ENCODE measurements around the gene TBC1D14.

GRCh38 chr4:7073059-7073458 lies 163.4 kb downstream of the TBC1D14 start:
- TF ChIP-seq EZH2 (IDR thresholded peaks at IDR 0.05; ENCODE audit: borderline replicate concordance, control insufficient read depth, low read depth, low read length): no peak
- TF ChIP-seq ETV6 (conservative IDR thresholded peaks at IDR 0.05 in 1 of 2, IDR thresholded peaks at IDR 0.05 in 1 of 2; ENCODE audit: borderline replicate concordance in 1 of 2, low read depth in 1 of 2): no peak
- TF ChIP-seq, protein P1, sequence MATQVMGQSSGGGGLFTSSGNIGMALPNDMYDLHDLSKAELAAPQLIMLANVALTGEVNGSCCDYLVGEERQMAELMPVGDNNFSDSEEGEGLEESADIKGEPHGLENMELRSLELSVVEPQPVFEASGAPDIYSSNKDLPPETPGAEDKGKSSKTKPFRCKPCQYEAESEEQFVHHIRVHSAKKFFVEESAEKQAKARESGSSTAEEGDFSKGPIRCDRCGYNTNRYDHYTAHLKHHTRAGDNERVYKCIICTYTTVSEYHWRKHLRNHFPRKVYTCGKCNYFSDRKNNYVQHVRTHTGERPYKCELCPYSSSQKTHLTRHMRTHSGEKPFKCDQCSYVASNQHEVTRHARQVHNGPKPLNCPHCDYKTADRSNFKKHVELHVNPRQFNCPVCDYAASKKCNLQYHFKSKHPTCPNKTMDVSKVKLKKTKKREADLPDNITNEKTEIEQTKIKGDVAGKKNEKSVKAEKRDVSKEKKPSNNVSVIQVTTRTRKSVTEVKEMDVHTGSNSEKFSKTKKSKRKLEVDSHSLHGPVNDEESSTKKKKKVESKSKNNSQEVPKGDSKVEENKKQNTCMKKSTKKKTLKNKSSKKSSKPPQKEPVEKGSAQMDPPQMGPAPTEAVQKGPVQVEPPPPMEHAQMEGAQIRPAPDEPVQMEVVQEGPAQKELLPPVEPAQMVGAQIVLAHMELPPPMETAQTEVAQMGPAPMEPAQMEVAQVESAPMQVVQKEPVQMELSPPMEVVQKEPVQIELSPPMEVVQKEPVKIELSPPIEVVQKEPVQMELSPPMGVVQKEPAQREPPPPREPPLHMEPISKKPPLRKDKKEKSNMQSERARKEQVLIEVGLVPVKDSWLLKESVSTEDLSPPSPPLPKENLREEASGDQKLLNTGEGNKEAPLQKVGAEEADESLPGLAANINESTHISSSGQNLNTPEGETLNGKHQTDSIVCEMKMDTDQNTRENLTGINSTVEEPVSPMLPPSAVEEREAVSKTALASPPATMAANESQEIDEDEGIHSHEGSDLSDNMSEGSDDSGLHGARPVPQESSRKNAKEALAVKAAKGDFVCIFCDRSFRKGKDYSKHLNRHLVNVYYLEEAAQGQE (IDR thresholded peaks at IDR 0.05; ENCODE audit: low read depth, low read length): no peak
- TF ChIP-seq, protein P2, sequence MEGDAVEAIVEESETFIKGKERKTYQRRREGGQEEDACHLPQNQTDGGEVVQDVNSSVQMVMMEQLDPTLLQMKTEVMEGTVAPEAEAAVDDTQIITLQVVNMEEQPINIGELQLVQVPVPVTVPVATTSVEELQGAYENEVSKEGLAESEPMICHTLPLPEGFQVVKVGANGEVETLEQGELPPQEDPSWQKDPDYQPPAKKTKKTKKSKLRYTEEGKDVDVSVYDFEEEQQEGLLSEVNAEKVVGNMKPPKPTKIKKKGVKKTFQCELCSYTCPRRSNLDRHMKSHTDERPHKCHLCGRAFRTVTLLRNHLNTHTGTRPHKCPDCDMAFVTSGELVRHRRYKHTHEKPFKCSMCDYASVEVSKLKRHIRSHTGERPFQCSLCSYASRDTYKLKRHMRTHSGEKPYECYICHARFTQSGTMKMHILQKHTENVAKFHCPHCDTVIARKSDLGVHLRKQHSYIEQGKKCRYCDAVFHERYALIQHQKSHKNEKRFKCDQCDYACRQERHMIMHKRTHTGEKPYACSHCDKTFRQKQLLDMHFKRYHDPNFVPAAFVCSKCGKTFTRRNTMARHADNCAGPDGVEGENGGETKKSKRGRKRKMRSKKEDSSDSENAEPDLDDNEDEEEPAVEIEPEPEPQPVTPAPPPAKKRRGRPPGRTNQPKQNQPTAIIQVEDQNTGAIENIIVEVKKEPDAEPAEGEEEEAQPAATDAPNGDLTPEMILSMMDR (IDR thresholded peaks at IDR 0.05 in 2 of 3, conservative IDR thresholded peaks at IDR 0.05 in 1 of 3; ENCODE audit: control insufficient read depth in 2 of 3, extremely low read depth in 1 of 3, insufficient read depth in 1 of 3, low read depth in 3 of 3, low read length in 3 of 3): no peak
- TF ChIP-seq, protein P3, sequence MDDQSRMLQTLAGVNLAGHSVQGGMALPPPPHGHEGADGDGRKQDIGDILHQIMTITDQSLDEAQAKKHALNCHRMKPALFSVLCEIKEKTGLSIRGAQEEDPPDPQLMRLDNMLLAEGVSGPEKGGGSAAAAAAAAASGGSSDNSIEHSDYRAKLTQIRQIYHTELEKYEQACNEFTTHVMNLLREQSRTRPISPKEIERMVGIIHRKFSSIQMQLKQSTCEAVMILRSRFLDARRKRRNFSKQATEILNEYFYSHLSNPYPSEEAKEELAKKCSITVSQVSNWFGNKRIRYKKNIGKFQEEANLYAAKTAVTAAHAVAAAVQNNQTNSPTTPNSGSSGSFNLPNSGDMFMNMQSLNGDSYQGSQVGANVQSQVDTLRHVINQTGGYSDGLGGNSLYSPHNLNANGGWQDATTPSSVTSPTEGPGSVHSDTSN (IDR thresholded peaks at IDR 0.05; ENCODE audit: insufficient replicate concordance, low read depth, low read length): no peak
- TF ChIP-seq, protein P4, sequence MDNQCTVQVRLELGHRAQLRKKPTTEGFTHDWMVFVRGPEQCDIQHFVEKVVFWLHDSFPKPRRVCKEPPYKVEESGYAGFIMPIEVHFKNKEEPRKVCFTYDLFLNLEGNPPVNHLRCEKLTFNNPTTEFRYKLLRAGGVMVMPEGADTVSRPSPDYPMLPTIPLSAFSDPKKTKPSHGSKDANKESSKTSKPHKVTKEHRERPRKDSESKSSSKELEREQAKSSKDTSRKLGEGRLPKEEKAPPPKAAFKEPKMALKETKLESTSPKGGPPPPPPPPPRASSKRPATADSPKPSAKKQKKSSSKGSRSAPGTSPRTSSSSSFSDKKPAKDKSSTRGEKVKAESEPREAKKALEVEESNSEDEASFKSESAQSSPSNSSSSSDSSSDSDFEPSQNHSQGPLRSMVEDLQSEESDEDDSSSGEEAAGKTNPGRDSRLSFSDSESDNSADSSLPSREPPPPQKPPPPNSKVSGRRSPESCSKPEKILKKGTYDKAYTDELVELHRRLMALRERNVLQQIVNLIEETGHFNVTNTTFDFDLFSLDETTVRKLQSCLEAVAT (IDR thresholded peaks at IDR 0.05): no peak
- TF ChIP-seq POLR2A (IDR thresholded peaks at IDR 0.05; ENCODE audit: low read depth, low read length): no peak
